ENCODE measurements around the gene SMCHD1. TPM values are rescaled to one million over a fixed set of nuclear protein-coding genes. Genes with fewer than 3 reads are reported as not detected.
A peak's percentile ranks its signal among the peaks of the same experiment; 100 is the strongest.

Gene SMCHD1
- total RNA-seq, 1 experiment from 2014 or later, result 57.4 TPM

DNA sequence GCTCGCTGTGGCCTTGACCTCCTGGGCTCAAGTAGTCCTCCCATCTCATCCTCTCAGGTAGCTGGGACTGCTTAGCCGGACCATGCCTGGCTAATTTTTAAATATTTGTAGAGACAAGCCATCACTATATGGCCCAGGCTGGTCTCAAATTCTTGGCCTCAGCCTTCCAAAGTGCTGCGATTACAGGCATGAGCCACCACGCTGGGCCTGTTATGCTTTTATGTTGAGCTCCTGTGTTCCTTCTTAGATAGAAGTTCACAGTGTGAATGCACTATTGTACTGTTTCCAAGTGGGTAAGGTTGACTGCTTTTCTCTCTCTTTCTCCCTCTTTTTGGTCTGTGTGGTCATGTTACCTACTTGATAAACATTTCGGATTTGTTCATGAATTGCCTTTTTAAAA, 61.9 kb downstream of the SMCHD1 start:
- no peaks in the 10 kb centered on the region for H3K4me1 Mint-ChIP-seq (ENCODE audit: low read depth, unreplicated experiment)
- peaks cover under 1% of the 10 kb centered on the region; the same call in 1 of the 2 replicates for H3K4me1 ChIP-seq
- CTCF ChIA-PET, result no interaction called here
- TF ChIP-seq, protein P1, sequence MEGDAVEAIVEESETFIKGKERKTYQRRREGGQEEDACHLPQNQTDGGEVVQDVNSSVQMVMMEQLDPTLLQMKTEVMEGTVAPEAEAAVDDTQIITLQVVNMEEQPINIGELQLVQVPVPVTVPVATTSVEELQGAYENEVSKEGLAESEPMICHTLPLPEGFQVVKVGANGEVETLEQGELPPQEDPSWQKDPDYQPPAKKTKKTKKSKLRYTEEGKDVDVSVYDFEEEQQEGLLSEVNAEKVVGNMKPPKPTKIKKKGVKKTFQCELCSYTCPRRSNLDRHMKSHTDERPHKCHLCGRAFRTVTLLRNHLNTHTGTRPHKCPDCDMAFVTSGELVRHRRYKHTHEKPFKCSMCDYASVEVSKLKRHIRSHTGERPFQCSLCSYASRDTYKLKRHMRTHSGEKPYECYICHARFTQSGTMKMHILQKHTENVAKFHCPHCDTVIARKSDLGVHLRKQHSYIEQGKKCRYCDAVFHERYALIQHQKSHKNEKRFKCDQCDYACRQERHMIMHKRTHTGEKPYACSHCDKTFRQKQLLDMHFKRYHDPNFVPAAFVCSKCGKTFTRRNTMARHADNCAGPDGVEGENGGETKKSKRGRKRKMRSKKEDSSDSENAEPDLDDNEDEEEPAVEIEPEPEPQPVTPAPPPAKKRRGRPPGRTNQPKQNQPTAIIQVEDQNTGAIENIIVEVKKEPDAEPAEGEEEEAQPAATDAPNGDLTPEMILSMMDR (IDR thresholded peaks at IDR 0.05; ENCODE audit: insufficient read depth in 1 of 2, low read depth in 1 of 2, low read length in 1 of 2, severe bottlenecking in 1 of 2, unreplicated experiment in 1 of 2), result no peak
- H3K27ac Mint-ChIP-seq (ENCODE audit: unreplicated experiment), result peak overlapping the region; percentile 43
- no peaks in the 10 kb centered on the region for H3K9me3 Mint-ChIP-seq (ENCODE audit: unreplicated experiment)
- intact Hi-C loops (cut with micrococcal nuclease; ENCODE audit: unreplicated experiment), result no loop called here
- H3K9me3 ChIP-seq, result no peaks in the 10 kb centered on the region
- no peaks in the 10 kb centered on the region; the same call in 1 of the 2 replicates for H3K36me3 ChIP-seq (ENCODE audit: control insufficient read depth, insufficient read depth, low read length)
- BruUV-seq (replicated peaks), result no TSS peak
- POLR2A ChIA-PET, result no interaction called here
- H3K36me3 Mint-ChIP-seq (ENCODE audit: insufficient read depth, unreplicated experiment), result peaks cover 67% of the 10 kb centered on the region
- no peaks in the 10 kb centered on the region for H3K27me3 Mint-ChIP-seq (ENCODE audit: insufficient read depth, unreplicated experiment)
- no peak overlapping the region for H3K4me3 ChIP-seq (ENCODE audit: low read depth, low read length)
- H3K27me3 ChIP-seq (replicated peaks; ENCODE audit: control insufficient read depth, insufficient read depth, low read length), result no peaks in the 10 kb centered on the region
- H3K4me3 Mint-ChIP-seq (ENCODE audit: unreplicated experiment), result no peak overlapping the region
- no peak for DNase-seq

- Histone ChIP-seq H3K4me1 (peaks cover 8% of the 10 kb centered on the region), H3K27me3 (replicated peaks; ENCODE audit: control insufficient read depth, insufficient read depth, low read length) (no peaks in the 10 kb centered on the region), H3K4me3 (ENCODE audit: low read depth, low read length) (no peak overlapping the region), H3K36me3 (ENCODE audit: control insufficient read depth, insufficient read depth, low read length) (no peaks in the 10 kb centered on the region; the same call in 1 of the 2 replicates), H3K9me3 (no peaks in the 10 kb centered on the region)
- no peaks in the 10 kb centered on the region for H3K27me3 Mint-ChIP-seq (ENCODE audit: insufficient read depth, unreplicated experiment)
- H3K4me3 Mint-ChIP-seq (ENCODE audit: unreplicated experiment), result no peak overlapping the region
- intact Hi-C loops (cut with micrococcal nuclease; ENCODE audit: unreplicated experiment), result no loop called here
- POLR2A ChIA-PET, result no interaction called here
- peaks cover 6% of the 10 kb centered on the region for H3K4me1 Mint-ChIP-seq (ENCODE audit: low read depth, unreplicated experiment)
- H3K27ac Mint-ChIP-seq (ENCODE audit: unreplicated experiment), result no peak overlapping the region
- CTCF ChIA-PET, result no interaction called here
- H3K36me3 Mint-ChIP-seq (ENCODE audit: insufficient read depth, unreplicated experiment), result peaks cover 63% of the 10 kb centered on the region
- no peak for DNase-seq
- H3K9me3 Mint-ChIP-seq (ENCODE audit: unreplicated experiment), result no peaks in the 10 kb centered on the region
- no TSS peak for BruUV-seq (replicated peaks)
- TF ChIP-seq, protein P1 (IDR thresholded peaks at IDR 0.05; ENCODE audit: insufficient read depth in 1 of 2, low read depth in 1 of 2, low read length in 1 of 2, severe bottlenecking in 1 of 2, unreplicated experiment in 1 of 2), result no peak
These were observed 63.5 kb downstream of the SMCHD1 start for GRCh38 chr18:2719040-2719439.

- BruUV-seq (replicated peaks), result no TSS peak
- Histone ChIP-seq H3K27me3 (replicated peaks; ENCODE audit: control insufficient read depth, insufficient read depth, low read length) (no peaks in the 10 kb centered on the region), H3K9me3 (no peaks in the 10 kb centered on the region), H3K4me1 (peaks cover 8% of the 10 kb centered on the region), H3K4me3 (ENCODE audit: low read depth, low read length) (no peak overlapping the region), H3K36me3 (ENCODE audit: control insufficient read depth, insufficient read depth, low read length) (no peaks in the 10 kb centered on the region)
- ChIA-PET CTCF (no interaction called here), POLR2A (no interaction called here)
- Mint-ChIP-seq H3K9me3 (ENCODE audit: unreplicated experiment) (no peaks in the 10 kb centered on the region), H3K4me3 (ENCODE audit: unreplicated experiment) (no peak overlapping the region), H3K4me1 (ENCODE audit: low read depth, unreplicated experiment) (peaks cover 6% of the 10 kb centered on the region), H3K27ac (ENCODE audit: unreplicated experiment) (no peak overlapping the region), H3K36me3 (ENCODE audit: insufficient read depth, unreplicated experiment) (peaks cover 56% of the 10 kb centered on the region), H3K27me3 (ENCODE audit: insufficient read depth, unreplicated experiment) (no peaks in the 10 kb centered on the region)
- intact Hi-C loops (cut with micrococcal nuclease; ENCODE audit: unreplicated experiment), result no loop called here
- DNase-seq, result no peak
- TF ChIP-seq, protein P1 (IDR thresholded peaks at IDR 0.05; ENCODE audit: insufficient read depth in 1 of 2, low read depth in 1 of 2, low read length in 1 of 2, severe bottlenecking in 1 of 2, unreplicated experiment in 1 of 2), result no peak
These were observed 67.7 kb downstream of the SMCHD1 start for GRCh38 chr18:2723207-2723606.

Data from Caco-2 (cell line).